ENCODE data around the gene UNC93A. TPM values are rescaled to one million over a fixed set of nuclear protein-coding genes. Genes with fewer than 3 reads are reported as not detected.

UNC93A gene
- total and polyA plus RNA-seq, 9 of the 15 experiments (the other 6 are each of a cell fraction or from before 2014, with no cell fraction given) = not detected

DNA sequence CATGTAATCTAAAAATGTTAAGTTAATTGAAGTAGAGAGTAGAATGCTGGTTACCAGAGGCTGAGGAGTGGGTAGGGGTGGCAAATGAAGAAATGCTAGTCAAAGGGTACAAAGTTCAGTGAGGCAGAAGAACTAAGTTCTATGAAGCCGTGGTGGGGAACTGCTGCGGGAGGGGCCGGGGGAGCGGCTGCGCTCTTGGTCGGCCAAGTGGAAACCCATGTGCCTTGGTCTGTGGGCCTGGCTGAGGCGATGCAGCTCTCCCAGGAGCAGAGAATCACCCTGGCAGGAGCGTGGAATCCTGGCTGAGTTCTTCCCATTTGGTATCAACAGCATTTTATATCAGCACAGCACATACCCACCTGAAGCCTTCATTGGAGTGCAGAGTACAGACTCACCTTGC lies 56.1 kb downstream of the UNC93A start:
- no peak for FAIRE-seq
- in situ Hi-C loops (cut with MboI) = loop anchor here (25.0 kb wide), 1 partner anchor 1460 kb away; no protein-coding TSS in a partner anchor
- DNase-seq (ENCODE audit: extremely low read depth in 1 of 4, low spot score in 3 of 4) = no peak
- Histone ChIP-seq H3K27me3 (ENCODE audit: control insufficient read depth in 2 of 2, insufficient read depth in 2 of 2, low read length in 2 of 2) (peaks cover 12 to 33% of the 10 kb centered on the region in 2 experiments; a peak in 4 of 5 replicates), H3K79me2 (ENCODE audit: control insufficient read depth, insufficient read depth, low read length) (no peaks in the 10 kb centered on the region), H3K9me1 (ENCODE audit: control insufficient read depth, insufficient read depth, low read length) (no peaks in the 10 kb centered on the region), H3K9ac (ENCODE audit: insufficient read depth in 1 of 2, low read depth in 2 of 2, low read length in 2 of 2) (no peak overlapping the region), H2AFZ (ENCODE audit: low read depth, low read length) (no peak overlapping the region), H3K4me3 (no peak overlapping the region), H3K4me1 (replicated peaks in 1 of 2; ENCODE audit: control insufficient read depth in 2 of 2, insufficient read depth in 2 of 2, low read length in 2 of 2) (peaks cover 0 to 9% of the 10 kb centered on the region in 2 experiments; a peak in 1 of 5 replicates), H4K20me1 (replicated peaks; ENCODE audit: control insufficient read depth, insufficient read depth, low read length) (no peaks in the 10 kb centered on the region), H3K27ac (ENCODE audit: extremely low read depth, low read depth, low read length) (no peak overlapping the region), H3K4me2 (ENCODE audit: insufficient read depth, low read length) (no peak overlapping the region), H3K36me3 (ENCODE audit: control insufficient read depth, insufficient read depth, low read length) (no peaks in the 10 kb centered on the region), H3K9me3 (replicated peaks; ENCODE audit: control insufficient read depth, insufficient read depth, low read depth, low read length) (no peaks in the 10 kb centered on the region)
- ChIA-PET CTCF (ENCODE audit: low intra/inter-chr PET ratio) (no interaction called here), POLR2A (interaction anchor here (0.5 kb wide), 1 partner anchor 11 kb away, joined by 4 read pairs; no protein-coding TSS in a partner anchor)
- intact Hi-C loops (cut with micrococcal nuclease) = no loop called here
- TF ChIP-seq, protein P1, sequence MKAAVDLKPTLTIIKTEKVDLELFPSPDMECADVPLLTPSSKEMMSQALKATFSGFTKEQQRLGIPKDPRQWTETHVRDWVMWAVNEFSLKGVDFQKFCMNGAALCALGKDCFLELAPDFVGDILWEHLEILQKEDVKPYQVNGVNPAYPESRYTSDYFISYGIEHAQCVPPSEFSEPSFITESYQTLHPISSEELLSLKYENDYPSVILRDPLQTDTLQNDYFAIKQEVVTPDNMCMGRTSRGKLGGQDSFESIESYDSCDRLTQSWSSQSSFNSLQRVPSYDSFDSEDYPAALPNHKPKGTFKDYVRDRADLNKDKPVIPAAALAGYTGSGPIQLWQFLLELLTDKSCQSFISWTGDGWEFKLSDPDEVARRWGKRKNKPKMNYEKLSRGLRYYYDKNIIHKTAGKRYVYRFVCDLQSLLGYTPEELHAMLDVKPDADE (conservative IDR thresholded peaks at IDR 0.05; ENCODE audit: control insufficient read depth, low read depth, low read length) = no peak
- TF ChIP-seq ZNF311 (CRISPR knock-in tag; IDR thresholded peaks at IDR 0.05) = no peak
- WGBS (ENCODE audit: insufficient coverage, low coverage, missing lambda C conversion rate) = 1% methylated on average over 8 of the region's 8 CpGs
- no TSS peak for BruUV-seq (replicated peaks)
- ATAC-seq = no peak

DNA sequence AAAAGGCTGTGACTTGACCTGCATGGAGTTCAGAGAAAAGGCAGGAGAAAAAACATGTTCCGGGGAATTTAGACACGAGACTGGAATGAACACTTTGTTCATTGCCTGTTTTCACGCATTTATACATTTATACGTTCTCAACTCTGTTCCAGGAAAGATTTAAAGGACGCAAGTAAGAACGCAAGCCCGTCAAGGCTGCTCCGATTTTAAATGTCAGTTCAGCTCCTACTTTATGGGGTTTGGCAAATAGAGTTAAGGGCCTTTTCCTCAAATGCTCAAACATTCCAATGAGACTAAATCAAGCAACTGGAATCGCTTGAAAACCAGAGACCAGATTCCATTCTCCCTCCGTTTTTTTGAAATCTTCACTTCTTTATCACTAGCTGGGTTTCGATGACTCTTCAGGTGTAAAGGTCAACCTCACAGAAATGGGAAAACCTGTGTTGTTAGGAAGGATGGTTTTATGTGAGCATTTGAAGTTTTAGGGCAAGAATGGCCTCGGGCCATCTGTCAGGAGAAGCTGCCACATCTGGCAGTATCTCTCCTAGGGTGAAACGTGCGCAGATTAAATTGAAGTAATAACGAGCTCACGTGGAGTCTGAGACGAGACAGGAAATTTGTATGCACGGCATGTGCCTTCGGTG lies 58.6 kb downstream of the UNC93A start:
- Histone ChIP-seq H3K4me3 (no peak overlapping the region), H3K4me1 (replicated peaks in 1 of 2; ENCODE audit: control insufficient read depth in 2 of 2, insufficient read depth in 2 of 2, low read length in 2 of 2) (peaks cover 0 to 9% of the 10 kb centered on the region in 2 experiments; a peak in 1 of 5 replicates), H3K79me2 (ENCODE audit: control insufficient read depth, insufficient read depth, low read length) (no peaks in the 10 kb centered on the region), H3K27ac (ENCODE audit: extremely low read depth, low read depth, low read length) (no peak overlapping the region), H3K36me3 (ENCODE audit: control insufficient read depth, insufficient read depth, low read length) (no peaks in the 10 kb centered on the region), H3K9me3 (replicated peaks; ENCODE audit: control insufficient read depth, insufficient read depth, low read depth, low read length) (no peaks in the 10 kb centered on the region), H3K4me2 (ENCODE audit: insufficient read depth, low read length) (no peak overlapping the region), H3K9me1 (ENCODE audit: control insufficient read depth, insufficient read depth, low read length) (no peaks in the 10 kb centered on the region), H3K27me3 (ENCODE audit: control insufficient read depth in 2 of 2, insufficient read depth in 2 of 2, low read length in 2 of 2) (peaks cover 12 to 37% of the 10 kb centered on the region in 2 experiments; a peak in 4 of 5 replicates), H2AFZ (ENCODE audit: low read depth, low read length) (no peak overlapping the region), H3K9ac (ENCODE audit: insufficient read depth in 1 of 2, low read depth in 2 of 2, low read length in 2 of 2) (no peak overlapping the region), H4K20me1 (replicated peaks; ENCODE audit: control insufficient read depth, insufficient read depth, low read length) (no peaks in the 10 kb centered on the region)
- FAIRE-seq = no peak
- BruUV-seq (replicated peaks) = no TSS peak
- intact Hi-C loops (cut with micrococcal nuclease) = no loop called here
- ATAC-seq = no peak
- DNase-seq (ENCODE audit: extremely low read depth in 1 of 4, low spot score in 3 of 4) = no peak
- CTCF ChIA-PET (ENCODE audit: low intra/inter-chr PET ratio) = no interaction called here
- WGBS (ENCODE audit: insufficient coverage, low coverage, missing lambda C conversion rate) = 1% methylated on average over 19 of the region's 19 CpGs
- in situ Hi-C loops (cut with MboI) = loop anchor here (25.0 kb wide), 1 partner anchor 1462 kb away; no protein-coding TSS in a partner anchor
- POLR2A ChIA-PET = interaction anchor here (0.7 kb wide), 1 partner anchor 630 kb away, joined by 3 read pairs; no protein-coding TSS in a partner anchor
- TF ChIP-seq TCFL5 (CRISPR knock-in tag; conservative IDR thresholded peaks at IDR 0.05) = no peak
- TF ChIP-seq CTBP1 (IDR thresholded peaks at IDR 0.05; ENCODE audit: borderline replicate concordance) = no peak
- no peak for TF ChIP-seq RBM17 (IDR thresholded peaks at IDR 0.05; ENCODE audit: borderline replicate concordance, low read depth, low read length)
- TF ChIP-seq MEF2A (IDR thresholded peaks at IDR 0.05; ENCODE audit: control insufficient read depth, low read depth, low read length) = no peak
- TF ChIP-seq, protein P2, sequence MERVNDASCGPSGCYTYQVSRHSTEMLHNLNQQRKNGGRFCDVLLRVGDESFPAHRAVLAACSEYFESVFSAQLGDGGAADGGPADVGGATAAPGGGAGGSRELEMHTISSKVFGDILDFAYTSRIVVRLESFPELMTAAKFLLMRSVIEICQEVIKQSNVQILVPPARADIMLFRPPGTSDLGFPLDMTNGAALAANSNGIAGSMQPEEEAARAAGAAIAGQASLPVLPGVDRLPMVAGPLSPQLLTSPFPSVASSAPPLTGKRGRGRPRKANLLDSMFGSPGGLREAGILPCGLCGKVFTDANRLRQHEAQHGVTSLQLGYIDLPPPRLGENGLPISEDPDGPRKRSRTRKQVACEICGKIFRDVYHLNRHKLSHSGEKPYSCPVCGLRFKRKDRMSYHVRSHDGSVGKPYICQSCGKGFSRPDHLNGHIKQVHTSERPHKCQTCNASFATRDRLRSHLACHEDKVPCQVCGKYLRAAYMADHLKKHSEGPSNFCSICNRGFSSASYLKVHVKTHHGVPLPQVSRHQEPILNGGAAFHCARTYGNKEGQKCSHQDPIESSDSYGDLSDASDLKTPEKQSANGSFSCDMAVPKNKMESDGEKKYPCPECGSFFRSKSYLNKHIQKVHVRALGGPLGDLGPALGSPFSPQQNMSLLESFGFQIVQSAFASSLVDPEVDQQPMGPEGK (CRISPR knock-in tag; IDR thresholded peaks at IDR 0.05; ENCODE audit: borderline replicate concordance) = no peak
- no peak for TF ChIP-seq POLR2A (conservative IDR thresholded peaks at IDR 0.05)
- TF ChIP-seq SNRNP70 (optimal IDR thresholded peaks at IDR 0.05; ENCODE audit: low read depth, low read length) = no peak
